Right renal cortex interstitium (tissue), 3 donors: ENCODE measurements around the gene FKBP14. TPM values are rescaled to one million over a fixed set of nuclear protein-coding genes. Genes with fewer than 3 reads are reported as not detected.

Source experiments
- DNase-seq, 3 donors: peaks; one replicate each; pipeline ENCODE4 v3.0.0-alpha.2; 2013; ENCODE audit warnings: low read depth in 3 of 3, low spot score in 2 of 3
- polyA plus RNA-seq, 3 donors: library from polyadenylated mRNA; unstranded; fragments of 120-200 nt; gene quantifications; one replicate each; pipeline ENCODE4 v1.2.1, GENCODE V29; 2013; ENCODE audit not compliant: insufficient read length in 3 of 3

The FKBP14 gene
- polyA plus RNA-seq, 3 donors, result 19.2 to 23.8 (median 21.5) TPM

DNA sequence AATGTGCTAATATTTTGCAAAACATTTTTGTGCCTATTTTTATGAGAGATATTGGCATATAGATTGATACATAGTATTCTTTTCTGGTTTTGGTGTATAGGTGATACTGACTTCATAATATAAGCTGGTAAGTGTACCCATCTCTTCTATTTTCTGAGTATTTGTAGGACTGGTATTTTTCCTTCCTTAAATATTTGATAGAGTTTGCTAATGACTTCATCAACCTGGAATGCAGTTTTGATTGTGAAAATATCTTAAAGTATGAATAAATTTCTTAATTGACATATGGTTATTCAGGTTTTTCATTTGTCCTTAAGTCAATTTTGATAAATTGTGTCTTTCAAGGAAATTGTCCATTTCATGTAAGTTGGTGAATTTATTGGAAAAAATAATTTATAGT, 30.9 kb downstream of the FKBP14 start:
- DNase-seq, result no peak

DNA sequence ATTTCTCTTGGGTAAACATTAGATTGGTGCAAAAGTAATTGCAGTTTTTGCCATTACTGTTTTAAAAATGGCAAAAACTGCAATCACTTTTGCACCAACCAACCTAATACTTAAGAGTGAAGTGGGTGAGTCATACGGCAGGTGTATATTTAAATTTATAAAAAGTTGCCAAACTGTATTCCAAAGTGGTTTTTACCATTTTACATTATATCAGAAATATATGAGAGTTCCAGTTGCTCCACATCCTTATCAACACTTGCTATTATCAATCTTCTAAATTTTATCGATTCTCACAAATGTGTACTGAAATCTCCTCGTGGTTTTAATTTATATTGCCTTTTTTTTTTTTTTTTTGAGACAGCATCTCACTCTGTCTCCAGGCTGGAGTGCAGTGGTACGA, 33.4 kb downstream of the FKBP14 start:
- DNase-seq, result no peak

DNA sequence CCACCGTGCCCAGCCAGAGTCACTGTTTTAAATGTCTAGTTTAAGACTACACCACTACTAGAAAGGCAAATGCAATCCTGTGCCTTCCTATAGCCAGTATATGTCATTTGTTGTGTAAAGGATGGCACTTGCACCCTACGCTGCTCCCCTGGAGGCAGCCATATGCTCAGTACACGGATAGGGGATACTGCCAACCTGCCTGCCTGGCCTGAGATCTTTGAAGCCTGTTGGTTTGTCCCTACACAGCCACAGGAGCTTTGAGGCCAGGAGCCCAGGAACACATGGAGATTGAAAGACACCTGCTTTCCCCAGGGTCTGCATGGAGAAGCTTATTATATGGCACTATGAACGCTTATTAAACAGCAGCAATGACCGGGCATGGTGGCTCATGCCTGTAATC, 34.6 kb downstream of the FKBP14 start:
- DNase-seq, result no peak

DNA sequence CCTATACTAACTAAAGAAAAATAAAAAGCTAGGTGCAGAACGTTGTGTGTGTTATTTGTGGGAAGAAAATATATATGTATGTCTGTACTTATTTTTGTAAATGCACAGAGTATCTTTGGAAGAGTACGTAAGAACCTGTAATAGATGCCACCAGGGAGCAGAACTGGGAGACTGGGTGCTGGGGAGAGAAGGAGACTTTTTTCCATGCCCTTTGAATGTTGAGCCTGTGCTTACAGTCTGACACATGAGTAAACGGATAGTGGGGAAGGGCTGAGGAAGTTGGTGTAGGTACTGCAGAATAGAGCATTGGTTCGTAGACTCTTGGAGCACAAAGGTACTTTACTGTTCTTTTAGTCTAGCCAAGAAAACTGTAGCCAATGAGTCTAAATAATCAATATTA, 35.6 kb downstream of the FKBP14 start:
- no peak for DNase-seq

DNA sequence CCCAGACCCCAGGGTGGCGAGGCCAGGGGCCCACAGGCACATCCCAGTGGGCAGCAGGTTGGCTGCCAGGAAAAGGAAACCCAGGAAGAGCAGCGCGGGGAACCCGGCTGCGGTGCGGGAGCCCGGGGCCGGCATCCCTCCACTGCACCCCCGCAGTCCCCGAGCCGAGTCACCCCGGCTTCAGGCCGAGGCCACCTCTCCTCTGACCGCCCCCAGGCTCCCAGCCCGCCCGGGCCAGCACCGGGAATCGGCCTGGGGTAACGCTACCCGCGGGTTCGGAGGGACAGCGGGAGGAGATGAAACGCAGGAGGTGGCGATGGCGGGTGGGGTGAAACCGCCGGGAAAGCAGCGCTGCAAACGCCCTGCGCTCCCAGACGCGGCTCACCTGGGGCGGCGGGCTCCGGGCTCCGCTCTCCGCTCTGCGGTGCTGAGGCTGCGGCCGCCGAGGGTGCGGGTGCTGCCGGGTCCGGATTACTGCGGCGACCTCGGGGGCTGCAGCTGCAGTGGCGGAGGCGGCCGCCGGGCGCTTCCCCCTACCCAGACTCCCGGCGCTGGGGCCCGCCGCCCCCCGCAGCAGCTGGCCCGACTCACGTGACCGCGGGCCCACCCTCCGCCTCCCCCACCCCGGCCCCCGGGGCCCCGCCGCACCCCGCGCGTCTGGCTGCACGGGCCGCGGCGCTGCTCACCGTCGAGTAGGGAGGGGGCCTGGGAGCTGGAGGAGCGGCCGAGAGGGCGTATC, 37.1 kb downstream of the FKBP14 start, which contains the start of gene SCRN1:
SCRN1 (minus strand) TSS at position 545 of the 739 bp plus-strand sequence. CDS start 20,734 bp downstream, outside the sequence.
- peak in 1 of 3 donors; percentile 21 for DNase-seq

DNA sequence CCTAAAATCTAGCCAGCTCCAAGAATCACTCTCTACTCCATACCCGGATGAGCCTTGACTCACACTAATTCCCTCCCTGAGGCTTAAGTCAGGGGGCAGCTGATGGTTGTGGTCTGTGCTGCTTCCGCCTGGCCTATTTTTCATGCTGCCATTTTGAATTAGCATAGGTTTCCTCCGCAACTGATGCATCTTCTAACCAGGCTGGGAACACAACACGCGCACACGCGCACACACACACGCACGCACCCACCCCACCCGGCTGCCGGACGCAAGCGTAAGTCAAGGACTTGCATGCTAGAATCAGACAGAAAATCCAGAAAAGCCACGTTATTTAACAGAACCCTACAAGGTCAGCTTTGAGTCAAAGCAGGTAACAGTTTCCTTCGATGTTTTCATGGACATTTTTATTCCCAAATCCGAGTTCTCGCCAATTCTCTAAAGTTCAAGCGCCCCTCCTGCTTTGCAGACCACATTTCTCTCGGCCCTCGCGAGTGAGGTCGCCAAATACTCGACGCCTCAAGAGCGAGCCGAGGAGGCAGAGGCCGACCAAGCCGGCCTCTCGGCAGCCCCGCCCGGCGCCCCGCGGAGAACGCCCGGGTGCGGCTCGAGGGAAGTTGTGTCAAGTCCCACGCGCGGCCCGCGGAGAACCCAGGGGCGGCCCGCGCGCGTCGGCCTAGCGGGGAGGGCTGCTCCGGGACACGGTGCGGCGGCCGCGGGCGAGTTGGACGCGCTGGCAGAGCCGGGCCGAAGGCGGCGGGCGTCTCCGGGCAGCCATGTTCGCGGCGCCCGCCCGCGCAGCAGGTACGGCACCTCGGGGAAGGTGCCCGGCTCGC, 37.9 kb downstream of the FKBP14 start:
- peak in 2 of 3 donors; percentile 27 to 44 for DNase-seq

DNA sequence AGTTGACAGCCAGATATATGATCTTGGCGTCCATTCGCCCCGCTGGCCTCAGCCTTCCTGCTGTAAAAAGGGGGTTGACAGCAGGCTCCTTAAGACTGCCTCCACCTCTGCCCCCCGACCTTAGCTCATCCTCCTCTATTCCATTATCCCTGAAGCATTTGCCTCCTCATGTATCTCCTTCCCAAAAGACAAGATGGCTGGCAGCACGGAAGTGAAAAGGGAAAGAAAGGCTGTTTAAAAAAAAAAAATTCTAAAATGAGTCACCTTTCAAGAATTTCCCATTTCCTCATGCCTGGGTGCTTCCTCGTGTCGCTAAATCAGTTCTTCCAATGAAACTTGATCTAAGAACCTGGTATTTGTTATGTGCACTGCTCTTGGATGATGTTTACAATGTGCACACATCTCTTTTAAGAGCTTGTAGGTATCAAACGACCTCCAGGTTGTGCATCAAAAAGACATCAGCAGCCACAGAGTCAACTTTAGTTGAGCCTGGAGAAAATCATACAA, 38.6 kb downstream of the FKBP14 start:
- peak in 2 of 3 donors; percentile 41 to 55 for DNase-seq

DNA sequence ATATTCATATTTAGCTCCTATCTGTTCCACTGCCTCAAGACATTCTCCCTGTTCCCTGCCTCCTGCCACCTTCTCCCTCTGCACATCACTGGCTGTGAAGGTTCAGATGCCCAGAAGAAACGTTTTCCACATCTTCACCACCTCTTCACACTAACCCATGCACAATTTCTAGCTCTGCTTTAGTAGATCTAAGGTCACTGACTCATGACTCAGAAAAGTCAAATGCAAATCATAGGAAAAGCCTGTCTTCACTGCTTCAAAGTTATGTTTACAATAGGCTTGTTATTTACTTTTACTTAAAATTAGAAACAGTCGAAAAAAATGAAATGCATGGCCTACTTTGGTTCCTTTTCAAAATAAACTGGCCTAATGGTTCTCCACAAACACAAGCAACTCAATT, 39.4 kb downstream of the FKBP14 start:
- no peak for DNase-seq

DNA sequence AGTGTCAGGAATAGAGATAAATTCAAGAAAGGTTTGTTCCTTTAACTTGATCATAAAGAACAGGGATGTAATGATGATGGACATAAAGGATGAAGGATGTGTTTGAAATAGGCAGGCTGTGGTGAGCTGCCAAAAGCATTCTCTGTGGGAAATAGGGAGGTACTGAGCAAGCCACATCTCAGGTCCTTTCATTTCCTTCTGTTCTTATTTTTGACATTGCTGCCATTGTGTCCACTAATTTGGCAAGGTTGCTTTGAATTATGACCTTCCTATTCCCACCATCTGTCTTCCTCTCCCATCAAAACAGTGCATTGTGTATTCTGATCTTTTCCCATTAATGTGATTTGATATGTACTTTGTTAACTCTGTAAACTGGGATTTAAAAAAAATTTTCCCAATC, 46.4 kb downstream of the FKBP14 start:
- DNase-seq, result no peak

DNA sequence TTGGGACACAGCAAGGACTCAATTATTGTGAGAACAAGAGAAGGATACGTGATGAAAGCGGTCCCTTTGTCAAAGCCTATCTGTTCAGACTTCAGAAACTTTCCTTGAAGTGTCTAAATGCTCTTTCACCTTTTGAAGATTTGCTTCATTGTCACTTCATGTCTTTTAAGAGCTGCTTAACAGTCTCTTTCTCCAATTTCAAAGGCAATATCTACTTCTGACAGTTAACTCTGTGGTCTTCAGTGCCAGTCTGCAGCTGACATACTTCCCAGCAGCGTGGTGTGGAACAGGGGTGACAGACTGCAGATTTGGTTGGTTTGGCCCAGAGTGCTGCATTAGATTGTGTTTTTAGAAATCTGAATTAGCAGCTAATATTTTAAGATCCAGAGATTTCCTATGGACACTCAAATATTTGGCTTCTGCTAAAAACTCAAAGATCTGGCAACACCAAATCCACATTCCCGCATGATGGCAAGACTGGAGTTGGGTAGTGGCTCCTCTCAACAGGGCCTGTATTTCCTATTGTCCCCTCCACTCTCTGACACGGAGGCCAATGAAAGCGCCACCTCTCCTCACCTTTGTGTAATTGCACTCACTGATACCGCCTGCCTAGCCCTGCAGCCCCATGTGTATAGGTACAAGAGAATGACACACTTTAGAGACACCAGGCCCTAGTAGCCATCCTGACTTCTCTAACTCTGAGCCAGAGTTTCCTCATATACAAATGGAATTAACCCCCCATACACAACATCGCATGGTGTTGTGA, 48.4 kb downstream of the FKBP14 start:
- no peak for DNase-seq

DNA sequence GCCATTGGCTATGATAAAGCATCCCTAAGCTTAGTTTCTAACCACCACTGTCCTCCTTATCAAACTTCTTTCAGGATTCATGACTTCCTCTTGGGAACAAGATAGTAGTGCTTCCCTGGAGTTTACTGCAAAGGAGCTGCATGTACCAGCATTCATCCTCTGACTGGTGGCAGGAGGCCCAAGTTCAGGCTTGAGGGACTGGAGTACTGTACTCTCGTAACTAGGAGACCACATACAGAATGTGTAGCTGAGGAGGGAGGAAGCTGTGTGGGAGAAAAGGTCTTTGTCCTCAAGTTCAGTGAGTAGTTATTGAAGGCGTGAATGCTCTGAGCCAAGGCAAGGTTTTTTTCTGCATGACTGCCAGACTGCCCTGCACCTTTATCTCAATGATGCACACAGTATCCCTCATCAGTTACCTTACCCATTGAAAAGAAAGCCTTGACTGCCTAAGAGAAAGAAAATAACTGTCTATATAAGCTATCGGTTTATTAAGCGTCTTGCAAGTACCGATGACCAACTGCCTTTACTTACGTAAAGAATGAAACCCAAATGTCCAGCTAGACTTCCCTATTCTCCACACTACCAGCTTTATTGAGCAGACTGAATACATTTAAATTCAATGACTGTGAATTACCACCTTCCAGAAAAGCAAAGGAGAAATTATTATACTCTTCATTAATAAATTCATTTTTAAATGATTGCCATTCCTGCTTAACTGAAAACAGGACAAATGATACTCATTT, 49.7 kb downstream of the FKBP14 start:
- DNase-seq, result peak in 2 of 3 donors; percentile 25 to 49

DNA sequence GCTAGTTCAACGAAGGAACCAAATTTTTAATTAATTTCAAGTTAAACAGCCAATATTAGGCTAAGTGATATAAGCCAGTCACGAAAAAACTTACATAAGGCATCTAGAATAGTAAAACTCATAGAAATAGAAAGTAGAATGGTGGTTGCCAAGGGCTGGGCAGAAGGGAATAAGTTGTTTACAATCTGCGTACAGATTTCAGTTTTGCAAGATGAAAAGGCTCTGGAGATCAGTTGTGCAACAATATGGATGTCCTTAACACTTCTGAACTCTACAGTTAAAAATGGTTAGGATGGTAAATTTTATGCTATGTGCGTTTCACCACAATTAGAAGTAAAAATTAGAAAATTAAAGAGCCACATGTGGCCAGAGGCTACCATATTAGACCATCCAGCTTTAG, 50.2 kb downstream of the FKBP14 start:
- no peak for DNase-seq

DNA sequence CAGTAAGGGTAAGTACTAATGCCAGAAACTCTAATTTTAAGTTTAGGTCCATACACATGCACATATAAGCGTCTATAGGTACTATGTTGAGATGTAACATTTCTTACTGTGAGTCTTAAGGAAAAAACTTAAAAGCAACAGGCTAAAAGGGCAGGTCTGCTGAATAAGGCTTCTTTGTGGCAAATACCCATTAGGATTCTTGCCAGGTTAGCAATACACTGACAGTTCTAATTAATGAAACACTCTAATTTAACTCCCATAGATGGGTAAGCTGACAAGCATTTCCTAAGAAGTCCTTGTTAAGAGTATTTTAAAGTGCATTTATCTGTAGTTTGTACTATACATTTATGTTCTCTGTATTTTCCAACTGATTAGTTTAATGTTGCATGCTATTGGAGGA, 50.9 kb downstream of the FKBP14 start:
- DNase-seq, result no peak

DNA sequence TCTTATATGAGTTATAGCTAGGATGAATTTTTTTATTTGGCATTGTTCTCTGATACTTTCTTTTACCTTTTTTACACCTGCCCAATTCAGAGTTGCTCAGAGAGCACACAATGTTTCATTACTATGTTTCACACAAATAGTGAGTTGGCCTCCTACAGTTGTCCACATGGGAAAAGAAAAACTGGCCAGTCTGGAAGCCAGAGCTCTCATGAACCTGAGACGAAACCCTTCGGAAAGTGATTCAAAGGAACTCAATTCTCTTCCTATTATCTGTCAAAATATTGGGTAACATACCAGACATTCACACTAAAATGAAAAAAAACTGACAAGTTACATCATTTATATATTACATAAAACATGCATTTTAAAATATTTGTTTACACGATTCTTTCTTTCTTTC, 52.2 kb downstream of the FKBP14 start:
- no peak for DNase-seq

DNA sequence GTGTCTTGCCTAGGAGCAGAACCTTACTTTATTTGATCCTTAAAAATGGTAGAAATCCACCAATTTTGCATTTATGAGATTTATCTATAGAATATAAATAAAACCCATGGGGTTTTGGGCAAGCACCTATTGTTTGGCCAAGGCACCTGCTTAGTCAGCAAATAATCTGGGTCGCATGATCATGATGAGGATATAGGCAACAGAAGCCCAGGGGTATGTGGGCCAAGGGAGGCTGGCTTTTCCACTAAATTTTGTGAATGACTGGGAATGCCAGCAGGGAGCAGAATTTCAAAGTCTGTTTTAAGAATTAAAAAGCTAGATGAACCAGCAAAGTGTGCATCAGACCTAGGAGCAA, 54.2 kb downstream of the FKBP14 start:
- DNase-seq, result no peak

DNA sequence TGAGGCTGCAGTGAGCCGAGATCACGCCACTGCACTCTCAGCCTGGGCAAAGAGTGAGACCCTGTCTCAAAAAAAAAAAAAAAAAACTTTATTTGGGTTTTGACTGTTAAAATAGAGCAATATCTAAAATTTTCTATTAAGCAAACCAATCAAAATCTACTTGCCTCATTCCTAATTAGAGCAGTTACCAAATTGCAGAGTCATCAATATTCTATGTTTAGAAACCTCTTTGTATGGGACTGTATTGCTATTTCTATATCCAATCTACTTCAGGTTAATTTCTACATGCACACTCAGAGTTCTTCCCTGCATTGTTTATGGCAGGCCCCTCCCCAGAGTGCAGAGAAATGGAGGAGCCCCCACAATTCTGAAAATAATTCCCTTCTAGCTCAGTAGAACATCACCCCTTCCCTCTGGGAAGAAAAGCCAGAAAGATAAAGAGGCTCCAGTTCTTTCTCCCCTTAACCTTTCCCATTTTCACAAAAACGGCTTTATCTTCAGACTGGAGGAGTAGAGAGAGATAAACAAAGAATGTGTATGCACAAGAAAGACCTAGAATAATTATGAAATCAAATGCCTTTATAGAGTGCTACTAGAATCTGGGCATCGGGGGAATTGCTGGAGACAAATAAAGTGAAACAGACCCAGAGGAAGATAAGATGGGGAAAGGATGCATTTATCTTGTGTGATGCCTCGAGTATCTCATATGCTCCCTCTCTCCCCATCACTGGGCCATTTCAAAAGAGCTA, 54.8 kb downstream of the FKBP14 start:
- DNase-seq, result no peak

DNA sequence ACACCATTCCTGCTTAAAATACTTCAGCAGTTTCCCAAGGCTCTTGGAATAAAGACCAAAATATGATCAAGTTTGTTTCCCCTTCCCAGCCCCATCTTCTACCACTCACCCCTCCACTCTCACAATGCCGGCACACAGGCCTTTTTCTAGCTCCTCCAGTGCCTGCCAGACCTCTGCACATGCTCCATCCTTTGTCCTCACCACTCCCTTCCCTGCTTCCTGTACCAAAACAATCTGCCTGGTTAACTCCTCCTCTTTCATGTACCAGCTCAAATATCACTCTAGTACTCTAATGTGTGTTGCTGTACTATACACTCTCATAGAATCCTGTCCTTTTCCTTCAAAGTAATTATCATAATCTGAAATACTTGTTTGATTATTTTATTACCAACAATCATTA, 56.3 kb downstream of the FKBP14 start:
- DNase-seq, result no peak

DNA sequence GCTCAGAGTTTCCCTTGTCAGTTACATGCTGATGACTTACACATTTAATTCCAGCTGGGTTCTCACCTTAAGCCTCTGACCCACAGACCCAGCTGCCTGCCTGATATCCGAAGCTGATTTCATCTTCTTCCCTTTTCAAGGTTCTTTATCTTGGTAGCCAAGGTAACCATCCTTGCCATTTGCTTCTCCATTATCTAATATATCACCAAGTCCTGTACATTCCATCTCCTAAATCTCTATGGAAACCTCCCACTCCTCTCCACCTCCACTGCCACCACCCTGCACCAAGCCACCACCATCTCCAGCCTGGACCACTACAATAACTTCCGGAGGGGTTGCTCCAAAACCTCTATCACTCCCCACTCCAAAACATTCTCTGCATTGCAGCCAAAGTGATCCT, 56.8 kb downstream of the FKBP14 start:
- no peak for DNase-seq

DNA sequence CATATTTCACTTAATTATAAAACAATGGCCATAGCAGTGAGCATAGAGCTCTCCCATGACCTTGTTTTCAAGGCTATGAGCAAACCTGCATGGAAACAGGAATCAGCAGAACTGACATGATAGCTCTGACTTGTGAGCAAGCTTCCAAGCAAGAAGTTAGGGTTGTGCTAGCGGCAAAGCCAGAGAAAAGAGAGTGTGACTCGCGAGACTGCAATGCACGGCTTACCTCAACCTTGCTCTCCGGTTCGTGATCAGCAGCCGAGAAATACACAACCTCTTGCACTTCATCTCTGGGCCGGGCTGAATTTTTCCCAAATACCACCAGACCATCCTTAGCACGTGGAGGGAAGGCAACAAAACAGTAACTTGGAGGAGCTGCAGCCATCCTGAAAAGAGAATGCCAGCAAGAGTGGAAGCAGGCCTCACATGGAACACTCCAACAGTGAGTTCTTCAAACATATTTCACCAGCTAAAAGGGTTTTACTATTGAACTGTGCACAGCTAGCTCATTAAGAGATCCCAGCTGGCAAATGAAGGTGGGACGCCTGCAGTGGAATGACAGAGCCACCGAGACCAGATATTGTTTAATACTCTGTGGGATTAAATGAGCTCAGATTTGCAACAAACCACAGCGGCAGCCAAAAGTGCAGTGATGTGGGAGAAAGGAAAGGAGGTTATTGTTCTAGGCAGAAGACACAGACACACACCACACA, 57.7 kb downstream of the FKBP14 start:
- no peak for DNase-seq
